ENCODE data around the gene TEFM. TPM values are rescaled to one million over a fixed set of nuclear protein-coding genes. Genes with fewer than 3 reads are reported as not detected.

Gene TEFM
- total and polyA plus RNA-seq, 2 of the 8 experiments (the other 6 are each of a cell fraction or from before 2014, with no cell fraction given), result 6.1 to 10.9 TPM

DNA sequence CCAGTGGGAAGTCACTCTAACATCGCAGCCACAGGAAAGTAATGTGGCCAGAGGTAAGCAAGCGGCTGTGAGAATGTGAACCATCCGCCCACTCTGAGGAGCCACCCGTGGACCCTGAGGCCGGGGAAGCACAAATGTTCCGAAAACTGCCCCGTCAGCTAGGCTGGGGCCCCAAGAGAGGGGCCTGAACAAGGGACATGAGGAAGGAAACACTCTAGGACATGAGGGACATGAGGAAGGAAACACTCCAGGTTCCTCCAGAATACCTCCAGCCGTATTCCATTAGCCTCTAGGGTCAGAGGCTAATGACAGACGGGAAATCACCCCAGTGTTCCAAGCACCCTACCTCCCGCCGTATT, 317 bp downstream of the TEFM start (continued):
- no peak for TF ChIP-seq CHD7 (IDR thresholded peaks at IDR 0.05; ENCODE audit: insufficient replicate concordance, low read length)
- no peak for TF ChIP-seq POU5F1 (IDR thresholded peaks at IDR 0.05; ENCODE audit: low read depth, low read length)
- TF ChIP-seq EGR1 (IDR thresholded peaks at IDR 0.05; ENCODE audit: borderline replicate concordance, low read depth, low read length), result no peak
- TF ChIP-seq HDAC2 (IDR thresholded peaks at IDR 0.05; ENCODE audit: borderline replicate concordance in 1 of 2, low read depth in 2 of 2, low read length in 2 of 2), result no peak
- no peak for TF ChIP-seq JUND (IDR thresholded peaks at IDR 0.05; ENCODE audit: low read length)
- no peak for TF ChIP-seq BACH1 (IDR thresholded peaks at IDR 0.05; ENCODE audit: low read length)
- TF ChIP-seq SP2 (IDR thresholded peaks at IDR 0.05; ENCODE audit: low read length), result no peak
- TF ChIP-seq BCL11A (IDR thresholded peaks at IDR 0.05; ENCODE audit: low read depth in 2 of 2, low read length in 2 of 2), result no peak
